NCI-H446 (cell line): ENCODE results near the gene H2AZ2.
A peak's percentile ranks its signal among the peaks of the same experiment; 100 is the strongest.
"Not testable (repeated sequence)": the region's sequence is repeated elsewhere in the genome, so short reads cannot be mapped to it uniquely, and the experiment has no call there.

Experiments
- DNase-seq, 2 experiments: peaks; one replicate each; lab custom pipeline; 2025; lab: John Stamatoyannopoulos, UW

H2AZ2 gene

GRCh38 chr7:44814919-44815318 lies 33.0 kb downstream of the H2AZ2 start:
- no peak for DNase-seq

GRCh38 chr7:44811571-44811970 lies 36.3 kb downstream of the H2AZ2 start:
- DNase-seq, result no peak

- DNase-seq, result no peak
Measured at GRCh38 chr7:44811093-44811492, 36.8 kb downstream of the H2AZ2 start.

GRCh38 chr7:44808914-44809393 lies 38.9 kb downstream of the H2AZ2 start:
- no peak for DNase-seq

- no peak for DNase-seq
Measured at GRCh38 chr7:44805950-44806349, 41.9 kb downstream of the H2AZ2 start.

GRCh38 chr7:44803828-44804519 lies 43.9 kb downstream of the H2AZ2 start:
- not testable (repeated sequence) for DNase-seq

- no peak for DNase-seq
Measured at GRCh38 chr7:44802418-44803025, 45.4 kb downstream of the H2AZ2 start.

- DNase-seq, result no peak
Measured at GRCh38 chr7:44801890-44802289, 46.0 kb downstream of the H2AZ2 start.

- no peak for DNase-seq
Measured at GRCh38 chr7:44799939-44800338, 47.9 kb downstream of the H2AZ2 start.

GRCh38 chr7:44798649-44799305 lies 49.1 kb downstream of the H2AZ2 start:
- DNase-seq, result no peak

GRCh38 chr7:44797329-44798258 lies 50.3 kb downstream of the H2AZ2 start:
- DNase-seq, result peak; percentile 75 to 88

- peak; percentile 97 to 100 for DNase-seq
Measured at GRCh38 chr7:44796504-44797328, 51.2 kb downstream of the H2AZ2 start, which contains the start of gene PPIA. Gene PPIA, plus strand, starts transcription at chr7:44796681. Its CDS starts 44 bp downstream, at chr7:44796725.

- peak; percentile 70 to 89 for DNase-seq
Measured at GRCh38 chr7:44796034-44796503, 51.8 kb downstream of the H2AZ2 start.

GRCh38 chr7:44794331-44794730 lies 53.6 kb downstream of the H2AZ2 start:
- no peak for DNase-seq

GRCh38 chr7:44793919-44794318 lies 54.0 kb downstream of the H2AZ2 start:
- no peak for DNase-seq

- no peak for DNase-seq
Measured at GRCh38 chr7:44791278-44792219, 56.3 kb downstream of the H2AZ2 start.

- DNase-seq, result no peak
Measured at GRCh38 chr7:44789990-44790389, 57.9 kb downstream of the H2AZ2 start.

- DNase-seq, result no peak
Measured at GRCh38 chr7:44787762-44788161, 60.1 kb downstream of the H2AZ2 start.

- no peak for DNase-seq
Measured at GRCh38 chr7:44787041-44787440, 60.8 kb downstream of the H2AZ2 start.

GRCh38 chr7:44785218-44785617 lies 62.7 kb downstream of the H2AZ2 start:
- DNase-seq, result not testable (repeated sequence)
